GM21381 (cell line): ENCODE data around the gene TRAF3.

Source experiments
- ATAC-seq: cut with Tn5 transposase; IDR thresholded peaks from one replicate; pipeline ENCODE4 v1.9.1; 2021; ENCODE audit warnings: mild to moderate bottlenecking, moderate library complexity; ENCODE audit not compliant: unreplicated experiment

The TRAF3 gene

GRCh38 chr14:102949062-102949800 is 172.0 kb downstream of the TRAF3 start:
- ATAC-seq, result no peak

GRCh38 chr14:102949801-102950451 is 172.7 kb downstream of the TRAF3 start:
- no peak for ATAC-seq

- ATAC-seq, result no peak
Observed at GRCh38 chr14:102951034-102951433, 173.8 kb downstream of the TRAF3 start.

GRCh38 chr14:102951799-102952198 is 174.6 kb downstream of the TRAF3 start:
- no peak for ATAC-seq

GRCh38 chr14:102952276-102952675 is 175.0 kb downstream of the TRAF3 start:
- no peak for ATAC-seq

GRCh38 chr14:102953100-102953499 is 175.9 kb downstream of the TRAF3 start:
- ATAC-seq, result no peak

- no peak for ATAC-seq
Observed at GRCh38 chr14:102954081-102954789, 177.0 kb downstream of the TRAF3 start.

- ATAC-seq, result no peak
Observed at GRCh38 chr14:102955636-102956408, 178.6 kb downstream of the TRAF3 start.

GRCh38 chr14:102957222-102957621 is 180.0 kb downstream of the TRAF3 start:
- ATAC-seq, result no peak

- no peak for ATAC-seq
Observed at GRCh38 chr14:102958461-102958860, 181.2 kb downstream of the TRAF3 start.
